Astrocyte (in vitro differentiated cells and primary cell): ENCODE data around the gene KLF7. TPM values are rescaled to one million over a fixed set of nuclear protein-coding genes. Genes with fewer than 3 reads are reported as not detected.

ENCODE experiments used
- DNase-seq: peaks from one replicate; pipeline ENCODE4 v3.0.0-alpha.2; 2010; ENCODE audit warnings: low read depth
- FAIRE-seq: peaks from 2 replicates; lab custom pipeline; 2011; peaks lifted over from hg19 to GRCh38; lab: Jason Lieb, UNC
- H2AFZ ChIP-seq: 2 replicates; pipeline ENCODE4 v1.6.0; 2012; ENCODE audit warnings: low read depth, low read length, inconsistent platforms
- H3K27ac ChIP-seq: 2 replicates; pipeline ENCODE4 v1.5.1; 2011; ENCODE audit warnings: low read depth, low read length, inconsistent platforms
- H3K27me3 ChIP-seq: 2 replicates; pipeline ENCODE4 v1.6.0; 2011; ENCODE audit warnings: low read length, inconsistent platforms; ENCODE audit not compliant: insufficient read depth
- H3K36me3 ChIP-seq: 2 replicates; pipeline ENCODE4 v1.5.1; 2011; ENCODE audit warnings: low read length, inconsistent platforms; ENCODE audit not compliant: insufficient read depth
- H3K4me1 ChIP-seq: 2 replicates; pipeline ENCODE4 v1.5.1; 2011; ENCODE audit warnings: low read length, inconsistent platforms; ENCODE audit not compliant: insufficient read depth
- H3K4me2 ChIP-seq: 2 replicates; pipeline ENCODE4 v1.6.0; 2012; ENCODE audit warnings: low read length, inconsistent platforms
- H3K4me3 ChIP-seq: 2 replicates; pipeline ENCODE4 v1.5.1; 2011; ENCODE audit warnings: low read depth, mild to moderate bottlenecking, low read length, inconsistent platforms; ENCODE audit not compliant: insufficient read depth
- H3K79me2 ChIP-seq: 2 replicates; pipeline ENCODE4 v1.6.0; 2012; ENCODE audit warnings: mild to moderate bottlenecking, low read length, inconsistent platforms; ENCODE audit not compliant: insufficient read depth
- H3K9ac ChIP-seq: 2 replicates; pipeline ENCODE4 v1.6.0; 2012; ENCODE audit warnings: mild to moderate bottlenecking, low read length, inconsistent platforms
- H3K9me3 ChIP-seq: 2 replicates; pipeline ENCODE4 v1.5.1; 2012; ENCODE audit warnings: low read depth, mild to moderate bottlenecking, low read length, inconsistent platforms; ENCODE audit not compliant: insufficient read depth
- H4K20me1 ChIP-seq: 2 replicates; pipeline ENCODE4 v1.6.0; 2012; ENCODE audit warnings: low read length, inconsistent platforms; ENCODE audit not compliant: insufficient read depth
- H3K27ac Mint-ChIP-seq: one replicate; pipeline ENCODE4 v1.8.0; 2021; ENCODE audit warnings: mild to moderate bottlenecking, mixed read lengths; ENCODE audit not compliant: unreplicated experiment
- H3K27me3 Mint-ChIP-seq: one replicate; pipeline ENCODE4 v1.8.0; 2021; ENCODE audit warnings: low read depth, mixed read lengths; ENCODE audit not compliant: unreplicated experiment
- H3K36me3 Mint-ChIP-seq: one replicate; pipeline ENCODE4 v1.8.0; 2021; ENCODE audit warnings: low read depth, mixed read lengths; ENCODE audit not compliant: unreplicated experiment
- H3K4me1 Mint-ChIP-seq: one replicate; pipeline ENCODE4 v1.8.0; 2021; ENCODE audit warnings: low read depth, mixed read lengths; ENCODE audit not compliant: unreplicated experiment
- H3K4me3 Mint-ChIP-seq: one replicate; pipeline ENCODE4 v1.8.0; 2021; ENCODE audit warnings: mild to moderate bottlenecking, moderate library complexity, mixed read lengths; ENCODE audit not compliant: unreplicated experiment
- H3K9me3 Mint-ChIP-seq: one replicate; pipeline ENCODE4 v1.8.0; 2021; ENCODE audit warnings: mild to moderate bottlenecking, mixed read lengths; ENCODE audit not compliant: unreplicated experiment
- EZH2 ChIP-seq: IDR thresholded peaks from 2 replicates; pipeline ENCODE4 v1.6.1; 2012; ENCODE audit warnings: mild to moderate bottlenecking, low read length, inconsistent platforms; ENCODE audit not compliant: insufficient read depth
- total RNA-seq: library from RNA; stranded (reverse); gene quantifications from 2 replicates; pipeline ENCODE4 v1.2.1, GENCODE V29; 2021
- TF ChIP-seq, protein P1 (sequence below): IDR thresholded peaks from 2 replicates; pipeline ENCODE4 v1.5.1; 2011; ENCODE audit warnings: low read depth, mild to moderate bottlenecking, inconsistent platforms, low read length, moderate library complexity; ENCODE audit not compliant: insufficient read depth

The KLF7 gene
- total RNA-seq, 1 donor from 2014 or later = 81.2 TPM

DNA sequence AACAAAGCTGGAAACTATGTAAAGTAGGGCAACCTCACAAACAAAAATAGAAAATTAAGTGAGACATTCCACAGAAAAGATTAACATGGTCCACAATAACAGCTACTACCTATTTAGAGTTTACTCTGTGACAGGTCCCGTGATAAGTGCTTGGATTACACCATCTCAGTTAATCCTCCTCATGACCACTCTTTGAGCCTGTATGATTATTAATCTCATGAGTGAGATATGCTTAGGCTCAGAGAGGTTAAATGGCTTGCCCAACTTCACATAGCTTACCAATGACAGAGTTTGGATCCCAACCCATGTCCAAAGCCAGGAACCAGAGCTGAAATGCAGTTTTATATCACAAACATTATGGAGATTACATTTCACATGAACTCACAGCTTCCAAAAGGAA lies 37.3 kb upstream of the KLF7 start:
- Mint-ChIP-seq H3K4me1 (no peaks in the 10 kb centered on the region), H3K27me3 (peaks cover 2% of the 10 kb centered on the region), H3K4me3 (no peak overlapping the region), H3K27ac (no peak overlapping the region), H3K9me3 (peaks cover 2% of the 10 kb centered on the region), H3K36me3 (peaks cover 4% of the 10 kb centered on the region)
- Histone ChIP-seq H3K9ac (no peak overlapping the region), H3K27me3 (no peaks in the 10 kb centered on the region), H3K36me3 (no peaks in the 10 kb centered on the region), H3K9me3 (no peaks in the 10 kb centered on the region), H3K27ac (no peak overlapping the region), H4K20me1 (no peaks in the 10 kb centered on the region), H3K4me1 (no peaks in the 10 kb centered on the region), H3K4me3 (no peak overlapping the region), H3K79me2 (no peaks in the 10 kb centered on the region), H3K4me2 (no peak overlapping the region), H2AFZ (no peak overlapping the region)
- FAIRE-seq (peak; percentile 58), DNase-seq (no peak)
- TF ChIP-seq, protein P1, sequence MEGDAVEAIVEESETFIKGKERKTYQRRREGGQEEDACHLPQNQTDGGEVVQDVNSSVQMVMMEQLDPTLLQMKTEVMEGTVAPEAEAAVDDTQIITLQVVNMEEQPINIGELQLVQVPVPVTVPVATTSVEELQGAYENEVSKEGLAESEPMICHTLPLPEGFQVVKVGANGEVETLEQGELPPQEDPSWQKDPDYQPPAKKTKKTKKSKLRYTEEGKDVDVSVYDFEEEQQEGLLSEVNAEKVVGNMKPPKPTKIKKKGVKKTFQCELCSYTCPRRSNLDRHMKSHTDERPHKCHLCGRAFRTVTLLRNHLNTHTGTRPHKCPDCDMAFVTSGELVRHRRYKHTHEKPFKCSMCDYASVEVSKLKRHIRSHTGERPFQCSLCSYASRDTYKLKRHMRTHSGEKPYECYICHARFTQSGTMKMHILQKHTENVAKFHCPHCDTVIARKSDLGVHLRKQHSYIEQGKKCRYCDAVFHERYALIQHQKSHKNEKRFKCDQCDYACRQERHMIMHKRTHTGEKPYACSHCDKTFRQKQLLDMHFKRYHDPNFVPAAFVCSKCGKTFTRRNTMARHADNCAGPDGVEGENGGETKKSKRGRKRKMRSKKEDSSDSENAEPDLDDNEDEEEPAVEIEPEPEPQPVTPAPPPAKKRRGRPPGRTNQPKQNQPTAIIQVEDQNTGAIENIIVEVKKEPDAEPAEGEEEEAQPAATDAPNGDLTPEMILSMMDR = no peak
- TF ChIP-seq EZH2 = no peak

DNA sequence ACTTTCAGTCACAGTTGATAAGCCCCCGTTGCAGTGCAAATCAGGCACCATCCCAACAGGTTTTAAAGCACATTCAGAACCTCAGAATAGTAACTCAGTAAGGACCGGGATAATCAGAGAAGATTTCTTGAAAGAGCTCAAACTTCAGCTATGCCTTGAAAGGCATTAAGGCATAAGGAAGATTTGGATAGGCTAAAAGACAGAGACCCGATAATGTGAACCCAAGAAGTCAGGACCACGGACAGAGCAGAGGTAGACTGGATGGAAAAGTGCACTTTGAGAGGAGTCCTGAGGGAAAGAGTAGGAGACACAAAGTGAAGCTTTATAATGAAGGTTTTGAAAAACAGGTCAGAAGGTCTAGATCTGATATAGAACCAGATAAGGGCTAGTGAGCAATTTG lies 36.9 kb upstream of the KLF7 start:
- Histone ChIP-seq H2AFZ (no peak overlapping the region), H3K27ac (no peak overlapping the region), H3K79me2 (no peaks in the 10 kb centered on the region), H3K27me3 (no peaks in the 10 kb centered on the region), H3K9ac (no peak overlapping the region), H3K36me3 (no peaks in the 10 kb centered on the region), H3K4me1 (no peaks in the 10 kb centered on the region), H3K4me3 (no peak overlapping the region), H3K9me3 (no peaks in the 10 kb centered on the region), H3K4me2 (no peak overlapping the region), H4K20me1 (no peaks in the 10 kb centered on the region)
- H3K27me3 Mint-ChIP-seq = peaks cover 2% of the 10 kb centered on the region
- TF ChIP-seq EZH2 = no peak
- TF ChIP-seq, protein P1 = no peak
- no peak for FAIRE-seq
- peaks cover 2% of the 10 kb centered on the region for H3K9me3 Mint-ChIP-seq
- H3K27ac Mint-ChIP-seq = no peak overlapping the region
- H3K4me3 Mint-ChIP-seq = no peak overlapping the region
- peak; percentile 30 for DNase-seq
- peaks cover 4% of the 10 kb centered on the region for H3K36me3 Mint-ChIP-seq
- H3K4me1 Mint-ChIP-seq = no peaks in the 10 kb centered on the region

GRCh38 chr2:207201416-207201815 lies 35.7 kb upstream of the KLF7 start:
- no peak for TF ChIP-seq EZH2
- TF ChIP-seq, protein P1 = no peak
- no peaks in the 10 kb centered on the region for H3K36me3 ChIP-seq
- no peaks in the 10 kb centered on the region for H3K27me3 ChIP-seq
- H3K9me3 ChIP-seq = no peaks in the 10 kb centered on the region
- FAIRE-seq (no peak), DNase-seq (no peak)
- H4K20me1 ChIP-seq = no peaks in the 10 kb centered on the region
- no peak overlapping the region for H3K4me2 ChIP-seq
- H3K27ac Mint-ChIP-seq = no peak overlapping the region
- no peaks in the 10 kb centered on the region for H3K4me1 Mint-ChIP-seq
- no peak overlapping the region for H2AFZ ChIP-seq
- H3K4me3 Mint-ChIP-seq = no peak overlapping the region
- peaks cover 4% of the 10 kb centered on the region for H3K36me3 Mint-ChIP-seq
- H3K27ac ChIP-seq = no peak overlapping the region
- no peaks in the 10 kb centered on the region for H3K79me2 ChIP-seq
- H3K4me3 ChIP-seq = no peak overlapping the region
- H3K9me3 Mint-ChIP-seq = peaks cover 4% of the 10 kb centered on the region
- no peak overlapping the region for H3K9ac ChIP-seq
- no peaks in the 10 kb centered on the region for H3K4me1 ChIP-seq
- peaks cover 2% of the 10 kb centered on the region for H3K27me3 Mint-ChIP-seq
